Prostate gland (tissue), 2 donors: ENCODE measurements around the gene HAGH. TPM values are rescaled to one million over a fixed set of nuclear protein-coding genes. Genes with fewer than 3 reads are reported as not detected.

Source experiments
- DNase-seq: peaks from one replicate; pipeline ENCODE4 v3.0.0-alpha.2; 2019; ENCODE audit warnings: low spot score
- H3K27ac ChIP-seq, 2 donors: fragments of 200-600 bp; sonication (generic); 2 replicates each; pipeline ENCODE4 v1.5.1; 2017 to 2019
- H3K27me3 ChIP-seq: fragments of 200-600 bp; sonication (generic); replicated peaks from 2 replicates; pipeline ENCODE4 v1.5.1; 2019; ENCODE audit not compliant: insufficient read depth
- H3K36me3 ChIP-seq, 2 donors: fragments of 200-600 bp; sonication (generic); 1 replicate in 1 of 2; 2 replicates in 1 of 2; pipeline versions ENCODE4 v1.5.1 to v1.8.1; 2017 to 2019
- H3K4me1 ChIP-seq: fragments of 200-600 bp; sonication (generic); replicated peaks from 2 replicates; pipeline ENCODE4 v1.5.1; 2019
- H3K4me3 ChIP-seq, 2 donors: fragments of 200-600 bp; sonication (generic); 2 replicates each; pipeline ENCODE4 v1.5.1; 2017 to 2019
- H3K9me3 ChIP-seq: fragments of 200-600 bp; sonication (generic); 2 replicates; pipeline ENCODE4 v1.5.1; 2017
- POLR2A ChIP-seq: fragments of 450-650 bp; IDR thresholded peaks from one replicate; pipeline ENCODE4 v1.6.1; 2016; ENCODE audit warnings: antibody characterized with exemption, mild to moderate bottlenecking
- POLR2AphosphoS5 ChIP-seq: sonication (generic); formaldehyde crosslinking; IDR thresholded peaks from one replicate; pipeline ENCODE4 v1.6.1; 2017; ENCODE audit warnings: antibody characterized with exemption
- WGBS: methylation state at CpG from one replicate; pipeline ENCODE4 v1.1.5; 2018; 5-methylcytosine and 5-hydroxymethylcytosine counted together
- intact Hi-C: fragments of 100-400 bp; cut with DNase I; formaldehyde crosslinking; loops from one replicate; pipeline ENCODE4 v1.14.2; 2022
- total RNA-seq, 2 donors: library from RNA; depleted of rRNA; stranded (reverse); fragments of >200 nt; gene quantifications; one replicate each; pipeline ENCODE4 v1.1.0, GENCODE V29; 2016
- TF ChIP-seq, protein P1 (sequence below), 4 experiments: fragments of 200-600 bp in 2 of 4; fragments of 450-650 bp in 2 of 4; sonication (generic) in 2 of 4; IDR thresholded peaks; 1 replicate in 3 of 4; 2 replicates in 1 of 4; pipeline ENCODE4 v1.5.1; 2016 to 2019; ENCODE audit warnings: antibody characterized with exemption in 4 of 4, mild to moderate bottlenecking in 2 of 4, moderate library complexity in 2 of 4

HAGH gene
- total RNA-seq, 2 donors from 2014 or later = 98.6 to 145 TPM

DNA sequence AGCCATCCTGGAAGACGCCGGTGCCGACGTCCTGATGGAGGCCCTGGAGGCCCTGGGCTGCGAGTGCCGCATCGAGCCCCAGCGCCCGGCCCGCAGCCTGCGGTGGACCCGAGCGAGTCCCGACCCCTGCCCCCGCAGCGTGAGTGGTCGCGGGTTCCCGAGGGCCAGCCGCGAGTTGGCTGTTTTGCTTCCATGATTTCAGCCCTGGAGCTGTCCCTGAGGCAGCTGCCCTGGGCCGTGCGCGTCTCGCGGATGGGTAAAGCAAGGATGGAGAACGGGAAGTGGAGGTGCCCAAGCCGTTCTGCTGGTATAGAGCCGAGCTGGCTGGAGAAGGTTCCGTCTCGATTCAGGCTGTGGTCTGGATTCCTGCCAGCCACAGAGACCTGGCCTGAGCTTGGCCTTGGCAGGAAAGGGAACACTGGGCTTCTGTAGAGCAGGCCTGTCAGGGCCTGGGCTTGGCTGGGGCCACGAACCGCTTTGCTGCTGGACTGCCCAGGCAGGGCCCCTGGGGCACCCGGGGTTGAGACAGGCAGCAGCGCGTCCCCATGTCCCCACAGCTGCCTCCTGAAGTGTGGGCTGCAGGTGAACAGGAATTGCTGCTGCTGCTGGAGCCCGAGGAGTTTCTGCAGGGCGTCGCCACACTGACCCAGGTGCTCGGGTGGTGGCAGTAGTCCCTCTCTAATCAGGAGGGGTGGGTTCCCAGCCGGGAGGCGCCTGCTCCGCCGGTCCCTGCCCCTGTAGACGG, 52.8 kb downstream of the HAGH start:
- Histone ChIP-seq H3K36me3 (peaks cover 12 to 24% of the 10 kb centered on the region in 2 donors), H3K27ac (peak overlapping the region; percentile 91 to 96), H3K9me3 (no peaks in the 10 kb centered on the region), H3K4me1 (peaks cover 14% of the 10 kb centered on the region), H3K4me3 (peak overlapping the region; percentile 83 to 86), H3K27me3 (no peaks in the 10 kb centered on the region)
- intact Hi-C loops = no loop called here
- TF ChIP-seq POLR2A (no peak), POLR2AphosphoS5 (no peak)
- TF ChIP-seq, protein P1, sequence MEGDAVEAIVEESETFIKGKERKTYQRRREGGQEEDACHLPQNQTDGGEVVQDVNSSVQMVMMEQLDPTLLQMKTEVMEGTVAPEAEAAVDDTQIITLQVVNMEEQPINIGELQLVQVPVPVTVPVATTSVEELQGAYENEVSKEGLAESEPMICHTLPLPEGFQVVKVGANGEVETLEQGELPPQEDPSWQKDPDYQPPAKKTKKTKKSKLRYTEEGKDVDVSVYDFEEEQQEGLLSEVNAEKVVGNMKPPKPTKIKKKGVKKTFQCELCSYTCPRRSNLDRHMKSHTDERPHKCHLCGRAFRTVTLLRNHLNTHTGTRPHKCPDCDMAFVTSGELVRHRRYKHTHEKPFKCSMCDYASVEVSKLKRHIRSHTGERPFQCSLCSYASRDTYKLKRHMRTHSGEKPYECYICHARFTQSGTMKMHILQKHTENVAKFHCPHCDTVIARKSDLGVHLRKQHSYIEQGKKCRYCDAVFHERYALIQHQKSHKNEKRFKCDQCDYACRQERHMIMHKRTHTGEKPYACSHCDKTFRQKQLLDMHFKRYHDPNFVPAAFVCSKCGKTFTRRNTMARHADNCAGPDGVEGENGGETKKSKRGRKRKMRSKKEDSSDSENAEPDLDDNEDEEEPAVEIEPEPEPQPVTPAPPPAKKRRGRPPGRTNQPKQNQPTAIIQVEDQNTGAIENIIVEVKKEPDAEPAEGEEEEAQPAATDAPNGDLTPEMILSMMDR (IDR thresholded peaks at IDR 0.05) = no peak
- WGBS = 14% methylated on average over 37 of the region's 45 CpGs
- DNase-seq = no peak

DNA sequence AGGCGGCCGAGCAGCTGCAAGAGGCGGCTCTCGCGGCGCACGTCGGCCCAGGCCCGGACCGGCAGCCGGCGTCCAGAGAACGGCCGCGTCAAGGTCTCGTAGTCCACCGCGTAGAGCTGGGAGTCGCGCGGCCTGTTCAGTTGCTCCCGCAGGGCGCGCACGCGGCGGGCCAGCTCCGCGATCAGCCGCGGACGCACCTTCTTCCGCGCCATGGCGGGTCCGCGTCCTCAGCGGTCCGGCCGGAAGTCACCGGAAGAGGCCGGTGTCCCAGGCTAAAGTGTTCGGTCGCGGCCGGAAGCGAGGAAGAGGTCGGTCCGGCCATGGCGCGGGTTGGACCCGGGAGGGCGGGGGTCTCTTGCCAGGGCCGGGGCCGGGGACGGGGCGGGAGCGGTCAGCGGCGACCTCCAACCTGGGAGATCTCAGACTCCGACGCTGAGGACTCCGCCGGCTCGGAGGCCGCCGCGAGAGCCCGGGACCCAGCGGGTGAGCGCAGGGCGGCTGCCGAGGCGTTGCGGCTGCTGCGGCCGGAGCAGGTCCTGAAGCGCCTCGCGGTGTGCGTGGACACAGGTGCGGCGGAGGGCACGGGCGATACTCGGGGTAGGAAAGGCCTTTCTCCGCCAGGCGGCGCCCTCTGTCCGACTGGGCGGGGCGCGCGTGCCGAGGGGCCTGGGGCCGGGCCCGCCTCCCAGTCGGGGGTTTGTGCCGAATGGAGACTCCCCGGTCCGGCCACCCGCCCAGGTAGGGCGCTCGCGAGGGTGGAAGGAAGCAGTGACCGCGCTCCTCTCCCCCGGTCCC, 53.5 kb downstream of the HAGH start, which contains the start of gene MRPS34:
Gene MRPS34 (minus strand): TSS at position 227 of the 795 bp plus-strand sequence. CDS start 15 bp downstream, at position 212.
- Histone ChIP-seq H3K4me1 (peaks cover 14% of the 10 kb centered on the region), H3K9me3 (no peaks in the 10 kb centered on the region), H3K27ac (peak within 1 kb of the TSS; percentile 91 to 96), H3K36me3 (peaks cover 12 to 23% of the 10 kb centered on the region in 2 donors), H3K4me3 (peak within 1 kb of the TSS; percentile 83 to 86), H3K27me3 (no peaks in the 10 kb centered on the region)
- WGBS = under 1% methylated on average over 64 of the region's 108 CpGs
- peak; percentile 68 for DNase-seq
- intact Hi-C loops = no loop called here
- TF ChIP-seq, protein P1 (IDR thresholded peaks at IDR 0.05) = peak; percentile 59 to 89 (median 84)
- TF ChIP-seq POLR2A (peak; percentile 36), POLR2AphosphoS5 (peak; percentile 86)

DNA sequence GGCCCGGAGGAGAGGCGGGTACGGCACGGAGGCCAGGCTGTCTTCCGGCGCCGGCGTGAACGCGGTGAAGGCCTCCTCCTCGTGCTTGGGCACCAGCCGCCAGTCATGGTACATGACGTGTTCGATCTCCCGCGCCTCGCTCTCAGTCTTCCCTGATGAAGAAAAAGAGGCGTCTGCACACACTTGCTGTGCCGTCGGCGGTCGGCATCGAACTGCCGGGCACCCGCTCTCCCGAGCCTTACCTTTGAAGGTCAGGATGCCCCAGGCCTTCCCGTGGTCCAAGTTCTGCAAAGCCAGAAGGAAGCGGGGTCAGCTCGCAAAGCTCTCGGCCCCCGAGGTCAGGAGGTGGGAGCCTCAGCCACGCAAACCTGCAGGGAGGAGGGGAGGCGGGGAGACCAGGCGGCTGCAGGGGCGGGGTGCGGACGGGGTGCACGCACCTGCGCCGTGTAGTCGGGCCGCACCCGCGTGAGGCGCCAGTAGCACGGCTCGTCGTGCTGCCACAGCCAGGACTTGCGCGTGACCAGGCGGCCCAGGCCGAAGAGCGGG, 54.2 kb downstream of the HAGH start, which contains the start of gene EME2:
Gene EME2 (plus strand): TSS at position 449 of the 546 bp plus-strand sequence. CDS start 418 bp downstream, outside the sequence.
- Histone ChIP-seq H3K4me3 (peak within 1 kb of the TSS; percentile 83 to 86), H3K4me1 (peaks cover 14% of the 10 kb centered on the region), H3K36me3 (peaks cover 7 to 25% of the 10 kb centered on the region in 2 donors), H3K27me3 (no peaks in the 10 kb centered on the region), H3K27ac (peak within 1 kb of the TSS; percentile 91 to 96), H3K9me3 (no peaks in the 10 kb centered on the region)
- no peak for DNase-seq
- under 1% methylated on average over 46 of the region's 53 CpGs for WGBS
- intact Hi-C loops = no loop called here
- TF ChIP-seq POLR2AphosphoS5 (no peak), POLR2A (no peak)
- TF ChIP-seq, protein P1 (IDR thresholded peaks at IDR 0.05) = no peak

DNA sequence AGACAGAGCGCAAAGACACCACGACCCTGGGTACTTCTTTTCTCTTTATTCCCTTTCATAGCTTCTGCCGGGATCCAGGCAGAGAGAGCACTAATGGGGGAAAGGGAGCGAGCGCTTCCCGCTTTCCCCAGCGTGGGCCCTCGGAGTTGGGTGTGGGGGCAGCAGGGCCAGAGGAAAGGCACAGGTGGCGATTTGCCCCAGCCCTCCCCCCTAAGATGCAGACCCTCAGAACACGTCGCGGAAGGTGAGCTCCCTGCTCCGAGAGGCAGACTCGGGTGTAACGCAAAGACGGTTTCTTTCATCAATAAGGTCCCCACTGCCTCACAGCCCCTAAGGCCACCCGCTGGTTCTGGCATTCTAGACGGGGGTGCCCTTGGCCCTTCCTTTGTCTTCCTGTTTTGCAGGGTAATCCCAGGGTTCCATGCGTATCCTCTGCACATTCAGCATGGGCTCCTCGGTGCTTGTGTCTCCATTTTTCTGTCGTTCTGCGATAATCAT, 54.7 kb downstream of the HAGH start:
- Histone ChIP-seq H3K27me3 (no peaks in the 10 kb centered on the region), H3K4me3 (peak overlapping the region; percentile 83 to 86), H3K4me1 (peaks cover 14% of the 10 kb centered on the region), H3K27ac (peak overlapping the region; percentile 84 to 96), H3K36me3 (peaks cover 2 to 24% of the 10 kb centered on the region in 2 donors), H3K9me3 (no peaks in the 10 kb centered on the region)
- TF ChIP-seq POLR2A (no peak), POLR2AphosphoS5 (no peak)
- TF ChIP-seq, protein P1 (IDR thresholded peaks at IDR 0.05) = no peak
- WGBS = 13% methylated on average over 21 of the region's 22 CpGs
- no peak for DNase-seq
- intact Hi-C loops = no loop called here
